K562 (cell line): ENCODE results near the gene TTC28.

Experiments used
- AFF4 ChIP-seq: sonication (generic); formaldehyde crosslinking; IDR thresholded peaks from 2 replicates; pipeline ENCODE4 v1.8.0; 2023; ENCODE audit warnings: mild to moderate bottlenecking, missing genetic modification reagents
- KAT2B ChIP-seq: IDR thresholded peaks from one replicate; pipeline ENCODE4 v1.6.1; 2012; ENCODE audit warnings: low read depth, mild to moderate bottlenecking, control low read depth, inconsistent platforms, low read length, moderate library complexity
- KAT8 ChIP-seq: fragments of 450-650 bp; IDR thresholded peaks from 2 replicates; pipeline ENCODE4 v1.6.1; 2016; ENCODE audit warnings: low read depth, mild to moderate bottlenecking
- KDM1A ChIP-seq, 2 experiments: fragments of 450-650 bp; IDR thresholded peaks; 2 replicates each; pipeline ENCODE4 v1.6.1; 2016; ENCODE audit warnings: mild to moderate bottlenecking in 2 of 2
- KLF1 ChIP-seq: fragments of 450-650 bp; IDR thresholded peaks from 2 replicates; pipeline ENCODE4 v1.6.1; 2016; ENCODE audit warnings: missing genetic modification characterization, missing compliant biosample characterization
- POLR2AphosphoS5 ChIP-seq: IDR thresholded peaks from 2 replicates; pipeline ENCODE4 v1.6.1; 2011; ENCODE audit warnings: mild to moderate bottlenecking, low read depth, low read length, moderate library complexity; ENCODE audit not compliant: control insufficient read depth, insufficient read depth
- PRDM10 ChIP-seq: fragments of 450-650 bp; IDR thresholded peaks from 2 replicates; pipeline ENCODE4 v1.6.1; 2018; ENCODE audit not compliant: partially characterized antibody
- RBBP5 ChIP-seq: fragments of 200-600 bp; sonication (generic); IDR thresholded peaks from 2 replicates; pipeline ENCODE4 v1.6.1; 2012; ENCODE audit warnings: borderline replicate concordance, mild to moderate bottlenecking, low read length, control low read depth, inconsistent platforms; ENCODE audit not compliant: insufficient read depth, poor library complexity, severe bottlenecking
- RNF2 ChIP-seq: sonication (generic); IDR thresholded peaks from 2 replicates; pipeline ENCODE4 v1.6.1; 2016
- SETDB1 ChIP-seq: IDR thresholded peaks from one replicate; pipeline ENCODE4 v1.6.1; 2012; ENCODE audit warnings: low read length, control low read depth, inconsistent platforms
- STAT6 ChIP-seq: sonication (generic); formaldehyde crosslinking; IDR thresholded peaks from 2 replicates; pipeline ENCODE4 v1.8.1; 2023; ENCODE audit warnings: mild to moderate bottlenecking, missing genetic modification reagents
- ZBTB9 ChIP-seq: fragments of 450-650 bp; formaldehyde crosslinking; IDR thresholded peaks from 2 replicates; pipeline ENCODE4 v1.4.0; 2020; ENCODE audit warnings: mild to moderate bottlenecking, moderate library complexity
- ZNF184 ChIP-seq: sonication (generic); formaldehyde crosslinking; IDR thresholded peaks from 2 replicates; pipeline ENCODE4 v1.5.0; 2020; ENCODE audit warnings: missing genetic modification reagents

- TF ChIP-seq KAT8 (no peak), ZBTB9 (CRISPR knock-in tag) (no peak), STAT6 (no peak), KAT2B (no peak), PRDM10 (no peak), SETDB1 (no peak), POLR2AphosphoS5 (no peak), ZNF184 (no peak), RNF2 (no peak), KLF1 (tag) (no peak), RBBP5 (no peak), AFF4 (CRISPR knock-in tag) (no peak), KDM1A (IDR thresholded peaks at IDR 0.05) (no peak)
Measured at GRCh38 chr22:28095316-28096095, 584.1 kb downstream of the TTC28 start.
